WTC11 (cell line): ENCODE measurements around the gene PGAP2. TPM values are rescaled to one million over a fixed set of nuclear protein-coding genes. Genes with fewer than 3 reads are reported as not detected.

Source experiments
- ATAC-seq: fragments of 200-7000 bp; cut with Tn5 transposase; 2 replicates; pipeline ENCODE4 v1.10.0; 2021; ENCODE audit warnings: mild to moderate bottlenecking, moderate library complexity
- CTCF ChIA-PET: fragments of 300-600 bp; sonication (Branson Sonifier 250); formaldehyde crosslinking; loops from one replicate; lab custom pipeline; 2021; ENCODE audit warnings: antibody characterized with exemption; lab: Charles Lee
- POLR2A ChIA-PET: fragments of 350-600 bp; sonication (Branson Sonifier 250); formaldehyde crosslinking; loops from one replicate; lab custom pipeline; 2021; ENCODE audit warnings: antibody characterized with exemption; lab: Charles Lee
- DNase-seq: peaks from one replicate; pipeline ENCODE4 v3.0.0; 2021; ENCODE audit warnings: low spot score
- H3K27ac Mint-ChIP-seq: 2 replicates; pipeline ENCODE4 v1.8.0; 2021; ENCODE audit warnings: mixed read lengths
- H3K27me3 Mint-ChIP-seq: 2 replicates; pipeline ENCODE4 v1.8.0; 2021; ENCODE audit warnings: low read depth, mild to moderate bottlenecking, moderate library complexity, mixed read lengths
- H3K36me3 Mint-ChIP-seq: 2 replicates; pipeline ENCODE4 v1.8.0; 2021; ENCODE audit warnings: mixed read lengths
- H3K4me1 Mint-ChIP-seq: 2 replicates; pipeline ENCODE4 v1.8.0; 2022; ENCODE audit warnings: mixed read lengths
- H3K4me3 Mint-ChIP-seq: 2 replicates; pipeline ENCODE4 v1.8.0; 2021; ENCODE audit warnings: mild to moderate bottlenecking, moderate library complexity, mixed read lengths
- H3K9me3 Mint-ChIP-seq: 2 replicates; pipeline ENCODE4 v1.8.0; 2021; ENCODE audit warnings: mixed read lengths
- CBFB ChIP-seq: sonication (generic); formaldehyde crosslinking; IDR thresholded peaks from 2 replicates; pipeline ENCODE4 v1.8.1; 2022; ENCODE audit warnings: mild to moderate bottlenecking, low read depth, missing genetic modification reagents
- ETV6 ChIP-seq: sonication (generic); formaldehyde crosslinking; IDR thresholded peaks from 2 replicates; pipeline ENCODE4 v1.8.1; 2022; ENCODE audit warnings: mild to moderate bottlenecking, missing genetic modification reagents
- GABPB1 ChIP-seq: sonication (generic); formaldehyde crosslinking; IDR thresholded peaks from 2 replicates; pipeline ENCODE4 v1.8.1; 2023; ENCODE audit warnings: mild to moderate bottlenecking, missing genetic modification reagents
- HMGA2 ChIP-seq: fragments of 250-450 bp; sonication (Bioruptor Pico); IDR thresholded peaks from 2 replicates; pipeline ENCODE4 v1.4.0; 2021; ENCODE audit warnings: mild to moderate bottlenecking, moderate library complexity
- JAZF1 ChIP-seq: fragments of 250-450 bp; sonication (Bioruptor Pico); IDR thresholded peaks from 2 replicates; pipeline ENCODE4 v1.9.0; 2021; ENCODE audit warnings: moderate library complexity, mild to moderate bottlenecking, inconsistent platforms
- KAT7 ChIP-seq: sonication (generic); formaldehyde crosslinking; IDR thresholded peaks from 2 replicates; pipeline ENCODE4 v1.8.1; 2023; ENCODE audit warnings: missing genetic modification reagents, mild to moderate bottlenecking, borderline replicate concordance
- MXD4 ChIP-seq: fragments of 250-450 bp; sonication (Bioruptor Pico); IDR thresholded peaks from 2 replicates; pipeline ENCODE4 v1.8.0; 2021; ENCODE audit warnings: mild to moderate bottlenecking, moderate library complexity, borderline replicate concordance
- RELA ChIP-seq: sonication (generic); formaldehyde crosslinking; IDR thresholded peaks from 2 replicates; pipeline ENCODE4 v1.8.1; 2022; ENCODE audit warnings: missing genetic modification reagents, mild to moderate bottlenecking, borderline replicate concordance
- ZNF138 ChIP-seq: sonication (generic); formaldehyde crosslinking; conservative IDR thresholded peaks from 2 replicates; pipeline ENCODE4 v1.8.1; 2022; ENCODE audit warnings: mild to moderate bottlenecking, moderate library complexity, missing genetic modification reagents
- ZNF219 ChIP-seq: sonication (generic); formaldehyde crosslinking; IDR thresholded peaks from 2 replicates; pipeline ENCODE4 v1.8.0; 2023; ENCODE audit warnings: missing genetic modification reagents, mild to moderate bottlenecking, borderline replicate concordance
- ZNF263 ChIP-seq: sonication (generic); formaldehyde crosslinking; IDR thresholded peaks from 2 replicates; pipeline ENCODE4 v1.8.1; 2022; ENCODE audit warnings: low read depth, mild to moderate bottlenecking, moderate library complexity, missing genetic modification reagents
- ZNF416 ChIP-seq: fragments of 250-450 bp; sonication (Bioruptor Pico); IDR thresholded peaks from 2 replicates; pipeline ENCODE4 v1.9.0; 2021; ENCODE audit warnings: mild to moderate bottlenecking, inconsistent platforms
- ZNF423 ChIP-seq: fragments of 250-450 bp; sonication (Bioruptor Pico); IDR thresholded peaks from 2 replicates; pipeline ENCODE4 v2.1.2; 2022; ENCODE audit warnings: mild to moderate bottlenecking, moderate library complexity
- total RNA-seq: library from RNA; stranded (reverse); gene quantifications from 3 replicates; pipeline ENCODE4 v1.2.3, GENCODE V29; 2021
- TF ChIP-seq, protein P1 (sequence below): sonication (generic); formaldehyde crosslinking; IDR thresholded peaks from 2 replicates; pipeline ENCODE4 v1.8.1; 2023; ENCODE audit warnings: mild to moderate bottlenecking, missing genetic modification reagents
- TF ChIP-seq, protein P2 (sequence below): sonication (generic); formaldehyde crosslinking; IDR thresholded peaks from 2 replicates; pipeline ENCODE4 v1.8.0; 2022; ENCODE audit warnings: mild to moderate bottlenecking, missing genetic modification reagents
- TF ChIP-seq, protein P3 (sequence below): sonication (generic); formaldehyde crosslinking; IDR thresholded peaks from 2 replicates; pipeline ENCODE4 v1.8.1; 2022; ENCODE audit warnings: low read depth, missing genetic modification reagents, borderline replicate concordance
- TF ChIP-seq, protein P4 (sequence below): sonication (generic); formaldehyde crosslinking; IDR thresholded peaks from 2 replicates; pipeline ENCODE4 v1.8.1; 2022; ENCODE audit warnings: missing genetic modification reagents, borderline replicate concordance
- TF ChIP-seq, protein P5 (sequence below): fragments of 200-600 bp; IDR thresholded peaks from 2 replicates; pipeline ENCODE4 v1.8.0; 2022; ENCODE audit warnings: antibody characterized with exemption
- TF ChIP-seq, protein P6 (sequence below): sonication (generic); formaldehyde crosslinking; IDR thresholded peaks from 2 replicates; pipeline ENCODE4 v1.8.0; 2022; ENCODE audit warnings: mild to moderate bottlenecking, missing genetic modification reagents
- TF ChIP-seq, protein P7 (sequence below): sonication (generic); formaldehyde crosslinking; IDR thresholded peaks from 2 replicates; pipeline ENCODE4 v1.8.0; 2023; ENCODE audit warnings: mild to moderate bottlenecking, missing genetic modification reagents

Gene PGAP2
- total RNA-seq, 1 experiment from 2014 or later: 43.0 TPM

DNA sequence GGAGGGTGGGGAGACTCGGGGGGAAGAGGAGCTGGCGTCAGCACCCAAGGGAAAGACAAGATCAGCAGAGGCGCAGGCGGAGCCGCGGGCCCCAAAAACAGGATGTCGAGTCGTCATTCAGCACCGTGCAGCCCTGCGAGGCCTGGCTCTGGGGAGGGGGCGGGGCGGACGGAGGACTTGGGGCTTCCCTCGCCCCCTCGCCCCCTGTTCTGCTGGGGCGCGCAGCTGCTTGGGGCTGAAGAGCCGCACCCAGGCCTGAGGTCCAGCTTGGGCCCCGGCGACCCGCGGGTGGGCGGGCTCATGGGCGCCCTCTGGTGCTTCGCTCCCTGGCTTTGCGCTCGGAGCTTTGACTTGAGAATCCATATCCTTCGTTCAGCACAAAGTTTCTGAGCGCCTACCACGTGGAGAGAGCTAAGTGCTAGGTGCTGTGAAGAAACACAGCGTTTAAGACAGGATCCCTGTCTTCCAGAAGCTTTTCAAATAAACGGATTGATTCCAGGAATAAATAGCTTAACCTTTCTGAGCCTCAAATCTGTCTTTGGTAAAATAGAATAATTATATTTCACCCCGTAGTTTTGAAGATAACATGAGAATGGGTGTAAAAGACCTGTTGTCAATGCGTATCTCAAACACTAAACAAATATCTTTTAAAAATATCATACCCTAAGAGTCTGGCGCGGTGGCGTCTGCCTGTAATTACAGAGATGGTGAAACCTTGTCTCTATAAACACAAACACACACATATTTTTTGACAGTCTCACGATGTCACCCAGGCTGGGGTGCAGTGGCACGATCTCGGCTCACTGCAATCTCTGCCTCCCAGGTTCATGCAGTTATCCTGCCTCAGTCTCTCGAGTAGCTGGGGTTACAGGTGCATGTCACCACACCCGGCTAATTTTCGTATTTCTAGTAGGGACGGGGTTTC, 33.3 kb downstream of the PGAP2 start (continued):
- no peak for TF ChIP-seq HMGA2 (CRISPR knock-in tag)

DNA sequence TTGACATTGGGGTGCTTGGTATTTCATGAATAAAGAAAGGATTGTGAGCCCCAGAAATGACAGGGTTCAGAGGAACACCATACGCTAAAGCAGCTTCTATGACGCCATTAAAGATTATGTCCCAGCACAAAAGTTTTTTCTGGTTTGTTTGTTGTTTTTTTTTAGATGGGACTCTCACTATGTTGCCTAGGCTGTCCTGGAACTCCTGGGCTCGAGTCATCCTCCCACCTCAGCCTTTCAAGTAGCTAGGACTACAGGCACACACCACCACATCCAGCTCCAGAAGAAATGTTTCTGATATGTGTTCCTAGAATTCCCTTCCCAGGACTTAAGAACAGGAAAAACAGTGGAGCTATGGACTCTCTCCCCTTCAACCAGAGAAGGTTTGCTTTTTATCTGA, 35.0 kb downstream of the PGAP2 start:
- CTCF ChIA-PET: interaction anchor here (1.2 to 7.2 kb wide), 3 partner anchors 11 to 230 kb away, joined by 3 to 165 read pairs (median 4); partner anchors contain the start of gene STIM1
- peaks cover 26% of the 10 kb centered on the region for H3K4me1 Mint-ChIP-seq
- peaks cover 9% of the 10 kb centered on the region for H3K27me3 Mint-ChIP-seq
- H3K36me3 Mint-ChIP-seq: no peaks in the 10 kb centered on the region
- ATAC-seq: no peak
- POLR2A ChIA-PET: no interaction called here
- no peaks in the 10 kb centered on the region for H3K9me3 Mint-ChIP-seq
- TF ChIP-seq CBFB (CRISPR knock-in tag) (no peak), MXD4 (CRISPR knock-in tag) (no peak), JAZF1 (no peak), ZNF138 (CRISPR knock-in tag) (no peak), GABPB1 (CRISPR knock-in tag) (no peak), ZNF263 (CRISPR knock-in tag) (no peak), ZNF423 (CRISPR knock-in tag) (no peak)
- TF ChIP-seq, protein P1, sequence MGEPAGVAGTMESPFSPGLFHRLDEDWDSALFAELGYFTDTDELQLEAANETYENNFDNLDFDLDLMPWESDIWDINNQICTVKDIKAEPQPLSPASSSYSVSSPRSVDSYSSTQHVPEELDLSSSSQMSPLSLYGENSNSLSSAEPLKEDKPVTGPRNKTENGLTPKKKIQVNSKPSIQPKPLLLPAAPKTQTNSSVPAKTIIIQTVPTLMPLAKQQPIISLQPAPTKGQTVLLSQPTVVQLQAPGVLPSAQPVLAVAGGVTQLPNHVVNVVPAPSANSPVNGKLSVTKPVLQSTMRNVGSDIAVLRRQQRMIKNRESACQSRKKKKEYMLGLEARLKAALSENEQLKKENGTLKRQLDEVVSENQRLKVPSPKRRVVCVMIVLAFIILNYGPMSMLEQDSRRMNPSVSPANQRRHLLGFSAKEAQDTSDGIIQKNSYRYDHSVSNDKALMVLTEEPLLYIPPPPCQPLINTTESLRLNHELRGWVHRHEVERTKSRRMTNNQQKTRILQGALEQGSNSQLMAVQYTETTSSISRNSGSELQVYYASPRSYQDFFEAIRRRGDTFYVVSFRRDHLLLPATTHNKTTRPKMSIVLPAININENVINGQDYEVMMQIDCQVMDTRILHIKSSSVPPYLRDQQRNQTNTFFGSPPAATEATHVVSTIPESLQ (CRISPR knock-in tag): no peak
- TF ChIP-seq, protein P2, sequence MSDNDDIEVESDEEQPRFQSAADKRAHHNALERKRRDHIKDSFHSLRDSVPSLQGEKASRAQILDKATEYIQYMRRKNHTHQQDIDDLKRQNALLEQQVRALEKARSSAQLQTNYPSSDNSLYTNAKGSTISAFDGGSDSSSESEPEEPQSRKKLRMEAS (CRISPR knock-in tag): no peak
- TF ChIP-seq, all 79 proteins: peak for 0
- Mint-ChIP-seq H3K27ac (no peak overlapping the region), H3K4me3 (no peak overlapping the region)
- no peak for DNase-seq

DNA sequence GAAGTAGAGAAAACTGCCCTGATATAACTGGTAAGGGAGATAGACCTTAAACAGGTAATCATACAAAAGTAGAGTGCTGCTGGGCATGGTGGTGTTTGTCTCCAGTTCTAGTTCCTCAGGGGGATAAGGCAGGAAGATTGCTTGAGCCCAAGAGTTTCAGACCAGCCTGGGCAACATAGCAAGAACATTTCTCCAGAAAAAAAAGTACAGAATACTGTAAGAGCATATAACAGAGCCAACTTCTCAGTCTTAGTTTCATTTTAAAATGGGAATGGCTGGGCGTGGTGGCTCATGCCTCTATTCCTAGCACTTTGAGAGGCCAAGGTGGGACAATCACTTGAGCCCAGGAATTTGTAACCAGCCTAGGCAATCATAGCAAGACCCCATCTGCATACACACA, 36.9 kb downstream of the PGAP2 start:
- CTCF ChIA-PET: interaction anchor here (7.2 kb wide), 1 partner anchor 9 kb away, joined by 165 read pairs; the partner anchor contains the start of gene STIM1
- no peaks in the 10 kb centered on the region for H3K36me3 Mint-ChIP-seq
- no peak for ATAC-seq
- H3K27me3 Mint-ChIP-seq: peaks cover 9% of the 10 kb centered on the region
- peaks cover 10% of the 10 kb centered on the region for H3K4me1 Mint-ChIP-seq
- no peak overlapping the region for H3K27ac Mint-ChIP-seq
- DNase-seq: no peak
- POLR2A ChIA-PET: no interaction called here
- H3K9me3 Mint-ChIP-seq: no peaks in the 10 kb centered on the region
- no peak overlapping the region for H3K4me3 Mint-ChIP-seq
- no peak for TF ChIP-seq RELA (CRISPR knock-in tag)
- TF ChIP-seq CBFB (CRISPR knock-in tag): no peak
- no peak for TF ChIP-seq GABPB1 (CRISPR knock-in tag)
- no peak for TF ChIP-seq HMGA2 (CRISPR knock-in tag)
- TF ChIP-seq ZNF423 (CRISPR knock-in tag): no peak
- TF ChIP-seq, protein P3, sequence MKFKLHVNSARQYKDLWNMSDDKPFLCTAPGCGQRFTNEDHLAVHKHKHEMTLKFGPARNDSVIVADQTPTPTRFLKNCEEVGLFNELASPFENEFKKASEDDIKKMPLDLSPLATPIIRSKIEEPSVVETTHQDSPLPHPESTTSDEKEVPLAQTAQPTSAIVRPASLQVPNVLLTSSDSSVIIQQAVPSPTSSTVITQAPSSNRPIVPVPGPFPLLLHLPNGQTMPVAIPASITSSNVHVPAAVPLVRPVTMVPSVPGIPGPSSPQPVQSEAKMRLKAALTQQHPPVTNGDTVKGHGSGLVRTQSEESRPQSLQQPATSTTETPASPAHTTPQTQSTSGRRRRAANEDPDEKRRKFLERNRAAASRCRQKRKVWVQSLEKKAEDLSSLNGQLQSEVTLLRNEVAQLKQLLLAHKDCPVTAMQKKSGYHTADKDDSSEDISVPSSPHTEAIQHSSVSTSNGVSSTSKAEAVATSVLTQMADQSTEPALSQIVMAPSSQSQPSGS (CRISPR knock-in tag): no peak
- no peak for TF ChIP-seq ZNF219 (CRISPR knock-in tag)
- TF ChIP-seq, protein P4, sequence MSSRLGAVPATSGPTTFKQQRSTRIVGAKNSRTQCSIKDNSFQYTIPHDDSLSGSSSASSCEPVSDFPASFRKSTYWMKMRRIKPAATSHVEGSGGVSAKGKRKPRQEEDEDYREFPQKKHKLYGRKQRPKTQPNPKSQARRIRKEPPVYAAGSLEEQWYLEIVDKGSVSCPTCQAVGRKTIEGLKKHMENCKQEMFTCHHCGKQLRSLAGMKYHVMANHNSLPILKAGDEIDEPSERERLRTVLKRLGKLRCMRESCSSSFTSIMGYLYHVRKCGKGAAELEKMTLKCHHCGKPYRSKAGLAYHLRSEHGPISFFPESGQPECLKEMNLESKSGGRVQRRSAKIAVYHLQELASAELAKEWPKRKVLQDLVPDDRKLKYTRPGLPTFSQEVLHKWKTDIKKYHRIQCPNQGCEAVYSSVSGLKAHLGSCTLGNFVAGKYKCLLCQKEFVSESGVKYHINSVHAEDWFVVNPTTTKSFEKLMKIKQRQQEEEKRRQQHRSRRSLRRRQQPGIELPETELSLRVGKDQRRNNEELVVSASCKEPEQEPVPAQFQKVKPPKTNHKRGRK (CRISPR knock-in tag): no peak
- TF ChIP-seq, protein P5, sequence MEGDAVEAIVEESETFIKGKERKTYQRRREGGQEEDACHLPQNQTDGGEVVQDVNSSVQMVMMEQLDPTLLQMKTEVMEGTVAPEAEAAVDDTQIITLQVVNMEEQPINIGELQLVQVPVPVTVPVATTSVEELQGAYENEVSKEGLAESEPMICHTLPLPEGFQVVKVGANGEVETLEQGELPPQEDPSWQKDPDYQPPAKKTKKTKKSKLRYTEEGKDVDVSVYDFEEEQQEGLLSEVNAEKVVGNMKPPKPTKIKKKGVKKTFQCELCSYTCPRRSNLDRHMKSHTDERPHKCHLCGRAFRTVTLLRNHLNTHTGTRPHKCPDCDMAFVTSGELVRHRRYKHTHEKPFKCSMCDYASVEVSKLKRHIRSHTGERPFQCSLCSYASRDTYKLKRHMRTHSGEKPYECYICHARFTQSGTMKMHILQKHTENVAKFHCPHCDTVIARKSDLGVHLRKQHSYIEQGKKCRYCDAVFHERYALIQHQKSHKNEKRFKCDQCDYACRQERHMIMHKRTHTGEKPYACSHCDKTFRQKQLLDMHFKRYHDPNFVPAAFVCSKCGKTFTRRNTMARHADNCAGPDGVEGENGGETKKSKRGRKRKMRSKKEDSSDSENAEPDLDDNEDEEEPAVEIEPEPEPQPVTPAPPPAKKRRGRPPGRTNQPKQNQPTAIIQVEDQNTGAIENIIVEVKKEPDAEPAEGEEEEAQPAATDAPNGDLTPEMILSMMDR: no peak
- TF ChIP-seq KAT7: no peak
- TF ChIP-seq, protein P6, sequence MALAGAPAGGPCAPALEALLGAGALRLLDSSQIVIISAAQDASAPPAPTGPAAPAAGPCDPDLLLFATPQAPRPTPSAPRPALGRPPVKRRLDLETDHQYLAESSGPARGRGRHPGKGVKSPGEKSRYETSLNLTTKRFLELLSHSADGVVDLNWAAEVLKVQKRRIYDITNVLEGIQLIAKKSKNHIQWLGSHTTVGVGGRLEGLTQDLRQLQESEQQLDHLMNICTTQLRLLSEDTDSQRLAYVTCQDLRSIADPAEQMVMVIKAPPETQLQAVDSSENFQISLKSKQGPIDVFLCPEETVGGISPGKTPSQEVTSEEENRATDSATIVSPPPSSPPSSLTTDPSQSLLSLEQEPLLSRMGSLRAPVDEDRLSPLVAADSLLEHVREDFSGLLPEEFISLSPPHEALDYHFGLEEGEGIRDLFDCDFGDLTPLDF (CRISPR knock-in tag): no peak
- no peak for TF ChIP-seq MXD4 (CRISPR knock-in tag)
- TF ChIP-seq ETV6 (CRISPR knock-in tag): no peak
- no peak for TF ChIP-seq ZNF416 (CRISPR knock-in tag)
- TF ChIP-seq, protein P7, sequence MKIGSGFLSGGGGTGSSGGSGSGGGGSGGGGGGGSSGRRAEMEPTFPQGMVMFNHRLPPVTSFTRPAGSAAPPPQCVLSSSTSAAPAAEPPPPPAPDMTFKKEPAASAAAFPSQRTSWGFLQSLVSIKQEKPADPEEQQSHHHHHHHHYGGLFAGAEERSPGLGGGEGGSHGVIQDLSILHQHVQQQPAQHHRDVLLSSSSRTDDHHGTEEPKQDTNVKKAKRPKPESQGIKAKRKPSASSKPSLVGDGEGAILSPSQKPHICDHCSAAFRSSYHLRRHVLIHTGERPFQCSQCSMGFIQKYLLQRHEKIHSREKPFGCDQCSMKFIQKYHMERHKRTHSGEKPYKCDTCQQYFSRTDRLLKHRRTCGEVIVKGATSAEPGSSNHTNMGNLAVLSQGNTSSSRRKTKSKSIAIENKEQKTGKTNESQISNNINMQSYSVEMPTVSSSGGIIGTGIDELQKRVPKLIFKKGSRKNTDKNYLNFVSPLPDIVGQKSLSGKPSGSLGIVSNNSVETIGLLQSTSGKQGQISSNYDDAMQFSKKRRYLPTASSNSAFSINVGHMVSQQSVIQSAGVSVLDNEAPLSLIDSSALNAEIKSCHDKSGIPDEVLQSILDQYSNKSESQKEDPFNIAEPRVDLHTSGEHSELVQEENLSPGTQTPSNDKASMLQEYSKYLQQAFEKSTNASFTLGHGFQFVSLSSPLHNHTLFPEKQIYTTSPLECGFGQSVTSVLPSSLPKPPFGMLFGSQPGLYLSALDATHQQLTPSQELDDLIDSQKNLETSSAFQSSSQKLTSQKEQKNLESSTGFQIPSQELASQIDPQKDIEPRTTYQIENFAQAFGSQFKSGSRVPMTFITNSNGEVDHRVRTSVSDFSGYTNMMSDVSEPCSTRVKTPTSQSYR (CRISPR knock-in tag): no peak
